ENCODE measurements around the gene DTL. TPM values are rescaled to one million over a fixed set of nuclear protein-coding genes. Genes with fewer than 3 reads are reported as not detected.
A peak's percentile ranks its signal among the peaks of the same experiment; 100 is the strongest.

Gene DTL
- total RNA-seq, 1 experiment from 2014 or later = 41.0 TPM

GRCh38 chr1:212035835-212036605 lies 472 bp downstream of the DTL start:
- Histone ChIP-seq H3K79me2 (ENCODE audit: insufficient read depth, low read length) (peaks cover 91% of the 10 kb centered on the region), H3K27me3 (ENCODE audit: insufficient read depth, low read length) (no peaks in the 10 kb centered on the region), H4K20me1 (ENCODE audit: insufficient read depth) (peaks cover 16% of the 10 kb centered on the region; the same call in 1 of the 2 replicates), H2AFZ (ENCODE audit: low read depth, low read length, poor library complexity, severe bottlenecking) (no peak overlapping the region), H3K36me3 (ENCODE audit: control insufficient read depth in 1 of 2, insufficient read depth in 2 of 2, low read length in 2 of 2) (peaks cover 0 to 7% of the 10 kb centered on the region in 2 experiments; a peak in 3 of 4 replicates), H3K27ac (ENCODE audit: low read depth, low read length) (peak overlapping the region; percentile 40; the same call in 1 of the 2 replicates), H3K9me3 (ENCODE audit: control insufficient read depth in 1 of 2, insufficient read depth in 1 of 2, low read depth in 1 of 2, low read length in 2 of 2) (no peaks in the 10 kb centered on the region), H3K4me1 (ENCODE audit: control insufficient read depth in 1 of 2, insufficient read depth in 2 of 2, low read length in 2 of 2) (peaks cover 12 to 38% of the 10 kb centered on the region in 2 experiments; a peak in 3 of 4 replicates), H3K4me3 (replicated peaks in 1 of 2; ENCODE audit: low read depth in 1 of 2, low read length in 2 of 2) (peak overlapping the region; percentile 88), H3K9me2 (ENCODE audit: insufficient read depth) (no peaks in the 10 kb centered on the region), H3K4me2 (ENCODE audit: low read length) (peak overlapping the region; percentile 95), H3K9ac (ENCODE audit: low read length) (peak overlapping the region; percentile 92)
- ChIA-PET POLR2A (interaction anchor here (0.8 to 2.1 kb wide), 9 partner anchors 10 to 572 kb away, joined by 3 to 11 read pairs (median 5); partner anchors contain the start of gene ATF3), CTCF (interaction anchor here (0.6 to 3.4 kb wide), 49 partner anchors 9 to 980 kb away, joined by 3 to 72 read pairs (median 5); partner anchors contain the start of genes ANGEL2 and PACC1), RAD21 (ENCODE audit: low non-redundant PET in 1 of 2, low total read pairs in 2 of 2, uncharacterized antibody in 2 of 2, unreplicated experiment in 2 of 2) (interaction anchor here (0.9 to 1.8 kb wide), 3 partner anchors 355 to 420 kb away, joined by 5 to 12 read pairs (median 10); no protein-coding TSS in a partner anchor)
- intact Hi-C loops (cut with micrococcal nuclease) = loop anchor here (1.0 to 5.0 kb wide), 5 partner anchors 24 to 1669 kb away; partner anchors contain the start of gene PPP2R5A
- DNase-seq (ENCODE audit: low read depth, low spot score) = no peak
- TF ChIP-seq ZNF274 (IDR thresholded peaks at IDR 0.05; ENCODE audit: low read depth, low read length) (no peak), REST (IDR thresholded peaks at IDR 0.05; ENCODE audit: low read depth) (no peak), YY1 (IDR thresholded peaks at IDR 0.05; ENCODE audit: extremely low read depth, insufficient replicate concordance, low read depth, low read length) (no peak), EZH2 (IDR thresholded peaks at IDR 0.05) (no peak), TCF7L2 (IDR thresholded peaks at IDR 0.05; ENCODE audit: borderline replicate concordance, extremely low read depth, insufficient read depth, insufficient read length) (no peak), CTCF (IDR thresholded peaks at IDR 0.05 in 2 of 3, conservative IDR thresholded peaks at IDR 0.05 in 1 of 3; ENCODE audit: borderline replicate concordance in 1 of 3, insufficient read depth in 1 of 3, low read depth in 2 of 3, low read length in 2 of 3) (no peak), POLR2A (IDR thresholded peaks at IDR 0.05; ENCODE audit: borderline replicate concordance, extremely low read depth, insufficient read depth, insufficient read length) (no peak), SIN3A (IDR thresholded peaks at IDR 0.05; ENCODE audit: low read depth) (peak; percentile 20; the same call in 1 of the 2 replicates), SP1 (IDR thresholded peaks at IDR 0.05; ENCODE audit: low read depth) (0 out of 2 replicates have a peak, but pooled peaks have one; percentile 37), CBX3 (IDR thresholded peaks at IDR 0.05; ENCODE audit: low read depth) (no peak)
- ATAC-seq = peak; percentile 39
- BruUV-seq (replicated peaks) = TSS peak; percentile 64

All from HCT116 (cell line).